NCI-H1930 (cell line): ENCODE measurements around the gene FOXK1.
A peak's percentile ranks its signal among the peaks of the same experiment; 100 is the strongest.
"Not testable (repeated sequence)": the region's sequence is repeated elsewhere in the genome, so short reads cannot be mapped to it uniquely, and the experiment has no call there.

Source experiments
- DNase-seq, 2 experiments: peaks; one replicate each; lab custom pipeline; 2025; lab: John Stamatoyannopoulos, UW

The FOXK1 gene

DNA sequence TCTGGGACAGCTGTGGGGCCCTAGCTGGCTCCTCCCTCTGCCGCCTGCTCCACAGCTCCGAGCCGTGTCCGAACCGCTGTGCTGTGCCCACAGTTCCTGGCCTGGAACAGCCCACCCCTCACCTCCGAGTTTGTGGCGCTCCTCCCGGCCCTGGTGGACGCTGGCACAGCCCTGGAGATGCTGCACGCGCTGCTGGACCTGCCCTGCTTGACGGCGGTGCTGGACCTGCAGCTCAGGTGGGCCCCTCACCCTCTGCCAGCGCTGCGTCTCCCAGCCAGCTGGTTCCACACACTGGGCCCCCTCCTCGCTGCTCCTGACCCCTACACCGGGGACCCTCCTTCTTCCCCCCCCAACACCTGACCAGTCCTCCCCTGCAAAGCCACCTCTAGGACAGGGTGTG, 105.4 kb downstream of the FOXK1 start:
- no peak for DNase-seq

- DNase-seq = no peak
Observed at GRCh38 chr7:4787947-4788626, 106.0 kb downstream of the FOXK1 start.

GRCh38 chr7:4788627-4789189, 106.6 kb downstream of the FOXK1 start:
- DNase-seq = no peak

DNA sequence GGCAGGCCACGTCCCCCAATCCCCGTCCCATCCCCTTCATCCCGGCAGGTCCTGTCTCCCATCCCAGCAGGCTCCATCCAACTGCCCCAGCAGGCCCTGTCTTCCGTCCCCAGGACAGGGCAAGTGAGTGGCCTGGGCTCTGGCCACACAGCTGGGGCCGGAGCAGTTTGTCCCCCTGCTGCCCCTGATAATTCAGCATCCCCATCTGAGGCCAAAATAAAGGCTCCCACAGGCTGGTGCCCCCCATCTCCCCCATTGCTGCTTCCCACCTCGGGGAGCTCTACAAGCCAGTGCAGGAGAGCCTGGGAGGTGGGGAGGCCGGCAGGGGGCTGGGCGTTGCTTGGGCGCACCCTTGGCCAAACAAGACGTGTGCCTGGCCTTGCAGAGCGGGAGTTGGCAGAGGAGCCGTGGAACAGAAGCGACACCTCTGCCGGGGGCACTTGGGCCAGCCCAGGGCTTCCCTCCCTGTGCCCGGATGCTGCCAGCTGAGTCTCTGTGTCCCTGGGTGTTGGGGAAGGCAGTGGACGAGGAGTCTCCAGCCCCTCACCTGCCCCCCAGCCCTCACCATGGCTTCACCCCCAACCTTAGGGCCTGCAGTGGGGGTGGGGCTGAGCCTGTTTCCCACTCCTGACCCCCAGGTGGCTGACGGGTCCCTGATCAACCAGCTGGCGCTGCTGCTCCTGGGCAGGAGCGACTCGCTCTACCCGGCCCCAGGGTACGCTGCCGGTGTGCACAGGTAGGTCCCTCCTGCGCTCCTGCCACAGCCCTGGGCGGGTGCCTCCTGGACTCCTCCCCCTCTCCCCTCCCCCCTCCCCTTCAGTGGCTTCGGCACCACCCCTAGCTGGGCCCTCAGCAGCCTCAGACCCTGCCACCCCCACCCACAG, 107.3 kb downstream of the FOXK1 start:
- no peak for DNase-seq

DNA sequence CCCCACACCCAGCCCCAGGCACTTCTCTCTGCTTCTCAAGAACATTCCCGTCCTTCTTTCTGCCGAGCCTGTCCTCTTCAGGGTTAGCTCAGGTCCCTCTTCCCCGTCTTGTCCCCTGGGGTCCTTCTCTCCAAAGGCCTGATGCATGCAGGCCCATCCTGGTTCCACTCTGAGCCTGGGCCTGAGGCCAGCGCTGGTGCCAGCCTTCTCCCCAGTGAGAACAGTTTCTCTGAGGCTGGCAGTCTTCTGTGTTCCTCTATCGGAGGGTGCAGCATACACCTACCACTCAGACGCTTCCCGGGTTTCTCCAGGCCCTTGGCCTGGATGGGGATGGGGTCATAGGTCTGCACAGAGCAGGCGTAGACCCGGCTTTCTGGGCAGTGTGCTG, 108.0 kb downstream of the FOXK1 start:
- no peak for DNase-seq

- no peak for DNase-seq
Observed at GRCh38 chr7:4790516-4790991, 108.5 kb downstream of the FOXK1 start.

GRCh38 chr7:4791101-4791737, 109.1 kb downstream of the FOXK1 start:
- no peak for DNase-seq

DNA sequence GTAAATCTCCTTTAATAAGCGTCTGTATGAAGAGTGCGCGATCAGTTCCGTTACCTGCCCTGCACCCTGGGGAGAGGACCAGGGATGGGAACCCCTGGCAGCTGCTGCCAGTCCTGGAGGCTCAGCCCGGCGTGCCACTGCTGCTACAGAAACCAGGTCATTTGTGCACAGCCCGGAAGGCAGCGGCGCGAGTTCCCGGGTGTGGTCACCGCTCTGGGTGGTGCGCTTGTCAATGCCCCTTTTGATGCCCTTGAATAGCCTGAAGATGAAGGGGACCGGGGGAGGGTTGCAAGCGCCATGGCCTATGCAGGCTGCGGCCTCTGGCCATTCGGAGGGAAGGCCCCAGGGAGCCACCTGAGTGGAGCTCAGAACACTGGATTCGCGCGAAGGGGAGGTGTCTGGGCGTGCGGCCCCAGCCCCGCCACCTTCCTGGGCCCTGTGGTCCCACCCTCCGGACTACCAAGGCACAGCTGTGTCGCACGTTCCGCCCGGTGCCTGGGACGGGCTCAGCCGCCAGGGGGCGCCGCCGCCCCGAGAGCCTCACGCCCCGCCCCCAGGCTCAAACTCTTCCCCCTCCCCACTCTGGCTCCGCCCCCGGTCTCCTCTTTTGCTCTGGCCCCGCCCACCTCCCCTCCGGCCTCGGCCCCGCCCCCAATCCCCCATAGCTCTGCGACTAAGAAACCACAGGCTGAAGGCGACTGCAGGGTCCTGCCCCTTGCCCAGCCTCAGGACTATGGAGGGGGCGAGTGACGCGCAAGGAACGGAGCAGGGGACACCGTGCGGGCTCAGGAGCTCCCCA, 109.8 kb downstream of the FOXK1 start:
- DNase-seq = peak in 1 of 2 experiments; percentile 26

- no peak for DNase-seq
Observed at GRCh38 chr7:4792537-4793126, 110.5 kb downstream of the FOXK1 start.

DNA sequence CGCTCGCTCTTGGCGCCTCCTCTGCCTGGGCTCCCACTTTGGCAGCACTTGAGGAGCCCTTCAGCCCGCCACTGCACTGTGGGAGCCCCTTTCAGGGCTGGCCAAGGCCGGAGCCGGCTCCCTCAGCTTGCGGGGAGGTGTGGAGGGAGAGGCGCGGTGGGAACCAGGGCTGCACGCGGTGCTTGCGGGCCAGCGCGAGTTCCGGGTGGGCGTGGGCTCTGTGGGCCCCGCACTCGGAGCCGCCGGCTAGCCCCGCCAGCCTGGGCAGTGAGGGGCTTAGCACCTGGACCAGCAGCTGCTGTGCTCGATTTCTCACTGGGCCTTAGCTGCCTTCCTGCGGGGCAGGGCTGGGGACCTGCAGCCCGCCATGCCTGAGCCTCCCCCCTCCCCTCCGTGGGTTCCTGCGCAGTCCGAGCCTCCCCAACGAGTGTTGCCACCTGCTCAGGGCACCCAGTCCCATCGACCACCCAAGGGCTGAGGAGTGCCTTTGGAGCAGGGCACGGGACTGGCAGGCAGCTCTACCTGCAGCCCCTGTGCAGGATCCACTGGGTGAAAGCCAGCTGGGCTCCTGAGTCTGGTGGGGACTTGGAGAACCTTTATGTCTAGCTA, 111.4 kb downstream of the FOXK1 start:
- DNase-seq = not testable (repeated sequence)

- not testable (repeated sequence) for DNase-seq
Observed at GRCh38 chr7:4794171-4794570, 112.1 kb downstream of the FOXK1 start.

GRCh38 chr7:4794591-4795350, 112.7 kb downstream of the FOXK1 start:
- no peak for DNase-seq

DNA sequence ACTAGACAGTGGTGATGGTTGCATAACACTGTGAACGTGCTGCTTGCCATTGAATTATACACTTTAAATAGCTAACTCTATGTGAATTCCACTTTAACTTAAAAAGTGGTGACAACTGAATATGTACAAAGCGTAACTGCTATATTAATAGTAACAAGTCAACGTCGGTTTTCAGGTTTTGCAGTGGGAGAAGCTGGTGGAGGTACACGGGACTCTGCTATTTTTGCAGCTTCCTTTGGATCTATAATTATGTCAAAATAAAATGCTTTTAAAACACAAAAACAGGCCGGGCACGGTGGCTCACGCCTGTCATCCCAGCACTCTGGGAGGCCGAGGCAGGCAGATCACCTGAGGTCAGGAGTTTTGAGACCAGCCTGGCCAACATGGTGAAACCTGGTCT, 114.4 kb downstream of the FOXK1 start:
- DNase-seq = no peak

DNA sequence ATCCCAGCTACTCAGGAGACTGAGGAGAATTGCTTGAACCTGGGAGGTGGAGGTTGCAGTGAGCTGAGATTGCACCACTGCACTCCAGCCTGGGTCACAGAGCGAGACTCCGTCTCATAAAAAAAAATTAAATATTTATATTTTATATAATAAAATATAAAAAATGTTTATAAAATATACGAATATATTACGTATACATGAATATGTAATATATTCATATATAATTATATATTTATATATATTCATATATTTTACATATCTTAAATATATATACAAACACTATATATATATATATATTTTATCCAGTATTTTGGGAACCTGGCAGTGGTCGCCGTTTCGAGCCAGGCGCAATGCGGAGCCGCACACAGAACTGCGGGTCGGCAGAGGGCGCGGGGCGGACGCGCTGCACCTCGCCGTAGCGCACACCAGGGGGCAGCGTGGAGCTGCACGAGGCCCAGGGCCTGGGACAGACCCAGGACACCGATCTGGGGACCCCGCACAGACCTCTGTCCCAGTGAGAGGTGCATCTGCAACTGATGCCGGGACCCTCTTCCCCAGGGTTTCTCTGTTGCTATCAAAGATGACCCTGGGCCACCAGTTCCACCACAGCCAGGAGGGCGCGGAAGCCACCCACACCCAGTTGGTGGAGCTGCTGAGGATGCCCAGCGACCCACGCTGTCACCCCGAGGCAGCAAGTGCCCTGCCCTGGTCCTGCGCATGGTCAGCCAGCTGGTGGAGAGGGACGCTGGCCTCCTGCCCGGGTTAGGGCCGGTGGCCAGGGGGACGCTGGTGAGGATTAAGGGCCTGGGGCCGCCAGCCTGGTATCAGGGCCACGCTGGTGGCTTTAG, 116.0 kb downstream of the FOXK1 start:
- DNase-seq = no peak

GRCh38 chr7:4798706-4799235, 116.7 kb downstream of the FOXK1 start:
- DNase-seq = no peak

DNA sequence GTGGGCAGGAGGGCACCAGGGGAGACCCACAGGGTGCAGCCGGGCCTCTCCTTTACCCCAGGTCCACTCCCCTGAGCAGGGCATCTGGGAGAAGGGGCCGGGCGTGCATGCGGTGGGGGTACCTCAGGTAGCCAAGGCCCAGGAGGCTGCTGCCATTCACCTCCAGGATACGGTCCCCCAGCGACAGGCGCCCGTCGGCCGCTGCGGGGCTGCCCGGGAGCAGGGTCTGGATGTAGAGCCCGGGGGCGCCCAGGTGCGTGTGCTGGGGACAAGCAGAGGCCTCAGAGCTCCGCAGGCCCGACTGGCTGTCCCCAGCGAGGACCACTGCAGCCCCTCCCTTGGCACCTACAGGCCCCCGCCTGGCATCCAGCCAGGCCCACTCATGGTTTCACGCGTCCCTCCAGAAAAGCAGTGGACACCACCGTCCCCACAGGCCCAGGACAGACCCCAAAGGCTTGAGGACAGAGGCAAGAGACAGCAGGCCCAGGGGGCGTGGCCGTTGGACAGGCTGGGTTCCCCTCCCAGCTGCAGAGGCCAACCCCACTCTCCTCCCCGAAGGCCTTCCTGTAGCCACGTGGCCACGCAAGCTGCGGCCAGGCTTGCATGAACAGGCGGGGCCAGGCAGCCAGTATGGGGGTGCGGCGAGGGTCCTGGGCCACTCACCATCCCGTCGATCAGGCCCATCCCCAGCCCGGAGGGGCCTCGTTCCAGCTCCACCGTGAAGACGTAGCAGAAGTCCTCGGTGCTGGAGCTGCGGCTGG, 117.6 kb downstream of the FOXK1 start:
- no peak for DNase-seq

GRCh38 chr7:4800487-4800886, 118.4 kb downstream of the FOXK1 start:
- DNase-seq = no peak
